Measurements from ENCODE around the gene PRKAG2. TPM values are rescaled to one million over a fixed set of nuclear protein-coding genes. Genes with fewer than 3 reads are reported as not detected.

The PRKAG2 gene
- total RNA-seq, 1 donor from 2014 or later = 21.1 TPM

DNA sequence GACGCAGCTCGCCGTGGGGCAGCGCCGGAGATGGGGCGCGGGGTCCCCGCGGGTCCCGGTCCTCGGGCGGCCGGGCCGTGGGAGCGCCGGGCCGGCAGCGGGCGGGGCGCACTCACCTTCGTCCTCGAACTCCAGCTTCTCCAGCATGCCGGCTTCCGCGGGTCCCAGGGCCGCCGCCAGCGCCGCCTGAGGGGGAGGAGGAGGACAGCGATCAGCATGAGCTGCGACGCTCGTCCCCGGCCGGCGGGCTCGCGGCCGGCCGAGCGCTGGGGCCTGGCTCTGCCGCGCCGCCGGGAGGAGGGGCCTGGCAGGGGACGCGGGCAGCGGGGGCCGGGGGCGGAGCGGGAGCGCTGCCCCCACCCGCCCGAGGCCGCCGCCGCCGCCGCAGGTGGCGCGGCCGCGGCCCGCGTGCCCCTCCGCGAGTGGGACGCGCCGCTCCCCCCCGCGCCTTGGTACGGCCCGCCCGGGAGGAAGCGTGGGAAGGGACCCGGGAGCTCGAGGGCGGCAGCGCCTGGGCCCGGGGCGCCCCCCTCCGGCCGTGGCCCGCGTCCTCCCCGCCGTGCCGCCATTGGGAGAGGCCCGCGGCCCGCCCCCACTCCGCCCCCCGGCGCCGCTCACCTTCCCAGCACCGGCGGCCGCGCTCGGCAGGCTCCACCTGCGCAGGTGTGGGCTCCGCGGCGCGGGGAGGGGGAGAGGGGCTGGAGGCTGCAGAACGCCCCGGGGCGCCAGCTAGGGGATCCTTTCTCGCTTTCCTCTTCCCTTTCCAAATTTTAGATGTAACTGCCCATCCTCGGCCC lies 244.8 kb downstream of the PRKAG2 start:
- TF ChIP-seq, protein P1, sequence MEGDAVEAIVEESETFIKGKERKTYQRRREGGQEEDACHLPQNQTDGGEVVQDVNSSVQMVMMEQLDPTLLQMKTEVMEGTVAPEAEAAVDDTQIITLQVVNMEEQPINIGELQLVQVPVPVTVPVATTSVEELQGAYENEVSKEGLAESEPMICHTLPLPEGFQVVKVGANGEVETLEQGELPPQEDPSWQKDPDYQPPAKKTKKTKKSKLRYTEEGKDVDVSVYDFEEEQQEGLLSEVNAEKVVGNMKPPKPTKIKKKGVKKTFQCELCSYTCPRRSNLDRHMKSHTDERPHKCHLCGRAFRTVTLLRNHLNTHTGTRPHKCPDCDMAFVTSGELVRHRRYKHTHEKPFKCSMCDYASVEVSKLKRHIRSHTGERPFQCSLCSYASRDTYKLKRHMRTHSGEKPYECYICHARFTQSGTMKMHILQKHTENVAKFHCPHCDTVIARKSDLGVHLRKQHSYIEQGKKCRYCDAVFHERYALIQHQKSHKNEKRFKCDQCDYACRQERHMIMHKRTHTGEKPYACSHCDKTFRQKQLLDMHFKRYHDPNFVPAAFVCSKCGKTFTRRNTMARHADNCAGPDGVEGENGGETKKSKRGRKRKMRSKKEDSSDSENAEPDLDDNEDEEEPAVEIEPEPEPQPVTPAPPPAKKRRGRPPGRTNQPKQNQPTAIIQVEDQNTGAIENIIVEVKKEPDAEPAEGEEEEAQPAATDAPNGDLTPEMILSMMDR (IDR thresholded peaks at IDR 0.05; ENCODE audit: insufficient read depth, low read length, poor library complexity, severe bottlenecking) = no peak
- no peak for DNase-seq (ENCODE audit: low read depth)
- Histone ChIP-seq H3K36me3 (ENCODE audit: control insufficient read depth, insufficient read depth, low read length) (no peaks in the 10 kb centered on the region), H3K4me3 (ENCODE audit: low read depth, low read length) (peak overlapping the region; percentile 43), H3K27me3 (ENCODE audit: control insufficient read depth, insufficient read depth, low read length) (no peaks in the 10 kb centered on the region)

DNA sequence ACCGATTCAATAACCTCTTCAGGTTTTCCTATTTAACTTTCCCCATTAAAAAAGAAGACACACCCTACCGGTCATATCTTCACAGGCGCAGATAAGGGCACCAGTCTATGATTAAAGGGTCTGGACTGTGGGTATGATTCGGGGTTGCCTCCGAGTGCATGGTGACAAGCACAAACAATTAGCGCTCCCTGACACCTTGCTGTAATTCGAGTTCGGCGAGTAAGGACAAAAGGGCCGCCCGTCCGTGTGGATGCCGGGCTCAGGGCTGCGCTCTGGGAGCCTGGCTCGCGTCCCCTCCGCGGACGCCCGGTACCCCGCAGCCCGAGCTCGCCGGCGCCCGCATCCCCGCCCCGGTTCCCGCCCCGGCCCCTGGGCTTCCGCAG lies 245.4 kb downstream of the PRKAG2 start:
- H3K36me3 ChIP-seq (ENCODE audit: control insufficient read depth, insufficient read depth, low read length) = no peaks in the 10 kb centered on the region
- no peak for DNase-seq (ENCODE audit: low read depth)
- peak overlapping the region; percentile 43 for H3K4me3 ChIP-seq (ENCODE audit: low read depth, low read length)
- no peaks in the 10 kb centered on the region for H3K27me3 ChIP-seq (ENCODE audit: control insufficient read depth, insufficient read depth, low read length)
- TF ChIP-seq, protein P1 (IDR thresholded peaks at IDR 0.05; ENCODE audit: insufficient read depth, low read length, poor library complexity, severe bottlenecking) = no peak

DNA sequence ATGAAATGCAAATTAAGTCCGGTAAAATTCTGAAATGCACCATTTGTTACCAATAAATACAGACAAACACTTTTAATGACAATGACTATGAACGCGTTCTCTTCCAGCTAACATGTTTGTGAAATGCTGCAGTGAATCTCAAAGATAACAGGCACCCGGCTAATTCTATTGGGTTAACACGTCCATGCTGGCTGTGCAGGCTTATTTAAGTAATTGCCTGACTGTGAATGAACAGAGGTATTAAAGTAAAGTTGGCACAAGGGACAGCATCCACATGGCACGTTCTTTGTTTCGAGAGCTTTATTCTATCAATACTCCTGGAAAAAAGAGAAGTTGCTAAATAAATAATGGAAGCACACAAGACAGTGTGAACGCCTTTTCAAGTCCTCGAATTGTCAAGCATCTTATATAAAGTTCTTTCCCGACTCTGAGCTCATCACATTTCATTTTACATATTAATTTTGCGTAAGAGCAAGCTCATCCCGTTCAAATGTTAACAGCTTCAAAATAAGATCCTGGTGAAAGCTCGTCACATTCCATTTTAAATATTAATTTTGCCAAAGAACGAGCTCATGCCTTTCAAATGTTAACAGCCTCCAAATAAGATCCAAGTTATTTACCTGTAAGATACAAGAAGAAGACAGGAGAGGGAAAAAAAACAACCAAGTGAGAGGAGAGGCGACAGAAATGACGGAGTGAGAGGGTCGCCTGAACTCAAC lies 245.9 kb downstream of the PRKAG2 start:
- no peak for DNase-seq (ENCODE audit: low read depth)
- TF ChIP-seq, protein P1 (IDR thresholded peaks at IDR 0.05; ENCODE audit: insufficient read depth, low read length, poor library complexity, severe bottlenecking) = no peak
- Histone ChIP-seq H3K36me3 (ENCODE audit: control insufficient read depth, insufficient read depth, low read length) (no peaks in the 10 kb centered on the region), H3K27me3 (ENCODE audit: control insufficient read depth, insufficient read depth, low read length) (no peaks in the 10 kb centered on the region), H3K4me3 (ENCODE audit: low read depth, low read length) (peak overlapping the region; percentile 43)

DNA sequence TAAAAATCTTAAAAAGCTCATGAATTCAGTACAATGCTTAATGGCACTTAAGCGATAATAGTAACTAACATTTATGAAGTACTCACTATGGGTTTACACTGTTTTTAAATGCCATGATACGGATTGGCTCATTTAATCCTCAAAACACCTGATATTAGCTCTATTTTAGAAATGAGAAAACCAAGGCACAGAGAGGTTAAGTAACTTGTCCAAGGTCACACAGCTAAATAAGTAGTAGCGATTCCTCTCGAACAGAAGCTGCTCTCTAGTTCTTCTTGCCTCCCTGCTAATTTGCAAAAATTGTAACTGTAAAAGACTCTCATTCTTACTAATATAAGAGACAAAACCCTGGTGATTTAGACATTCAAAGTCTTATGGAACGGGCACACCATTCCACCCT lies 246.6 kb downstream of the PRKAG2 start:
- DNase-seq (ENCODE audit: low read depth) = no peak
- H3K27me3 ChIP-seq (ENCODE audit: control insufficient read depth, insufficient read depth, low read length) = no peaks in the 10 kb centered on the region
- H3K36me3 ChIP-seq (ENCODE audit: control insufficient read depth, insufficient read depth, low read length) = no peaks in the 10 kb centered on the region
- peak overlapping the region; percentile 43 for H3K4me3 ChIP-seq (ENCODE audit: low read depth, low read length)
- TF ChIP-seq, protein P1 (IDR thresholded peaks at IDR 0.05; ENCODE audit: insufficient read depth, low read length, poor library complexity, severe bottlenecking) = no peak

DNA sequence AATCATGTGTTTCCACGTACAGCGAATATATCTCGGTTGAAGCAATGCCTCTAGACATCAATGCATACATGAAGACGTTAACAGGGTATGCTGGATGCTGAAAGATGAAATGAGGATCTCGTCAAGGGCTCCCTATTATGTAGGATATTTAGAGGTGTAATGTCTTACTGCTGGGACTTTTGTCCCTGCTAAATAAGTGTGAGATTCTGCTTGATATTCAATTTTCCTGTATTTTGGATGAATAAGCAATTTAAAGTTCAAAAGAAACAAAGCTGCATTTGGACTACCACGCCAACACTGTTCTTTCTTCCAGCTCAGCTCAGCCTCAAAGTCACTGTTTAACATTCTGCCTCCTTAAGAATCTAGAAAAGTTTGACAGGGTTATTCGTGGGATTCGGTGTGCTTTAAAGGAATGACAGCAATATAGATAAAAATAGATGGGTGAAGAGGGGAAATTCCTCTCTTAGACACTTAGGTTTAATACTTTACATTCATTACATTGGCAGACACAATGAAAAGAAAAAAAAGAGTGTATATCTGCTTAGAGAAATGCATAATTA lies 247.1 kb downstream of the PRKAG2 start:
- TF ChIP-seq, protein P1 (IDR thresholded peaks at IDR 0.05; ENCODE audit: insufficient read depth, low read length, poor library complexity, severe bottlenecking) = no peak
- H3K36me3 ChIP-seq (ENCODE audit: control insufficient read depth, insufficient read depth, low read length) = no peaks in the 10 kb centered on the region
- no peak overlapping the region for H3K4me3 ChIP-seq (ENCODE audit: low read depth, low read length)
- DNase-seq (ENCODE audit: low read depth) = no peak
- H3K27me3 ChIP-seq (ENCODE audit: control insufficient read depth, insufficient read depth, low read length) = no peaks in the 10 kb centered on the region
